CD4-positive, alpha-beta T cell treated with Interleukin-17A for 4 hours (primary cell): Measurements from ENCODE around the gene CHAT.

Source experiments
- DNase-seq: peaks from one replicate; pipeline ENCODE4 v3.0.0-alpha.2; 2020; ENCODE audit warnings: mixed read lengths

Gene CHAT

DNA sequence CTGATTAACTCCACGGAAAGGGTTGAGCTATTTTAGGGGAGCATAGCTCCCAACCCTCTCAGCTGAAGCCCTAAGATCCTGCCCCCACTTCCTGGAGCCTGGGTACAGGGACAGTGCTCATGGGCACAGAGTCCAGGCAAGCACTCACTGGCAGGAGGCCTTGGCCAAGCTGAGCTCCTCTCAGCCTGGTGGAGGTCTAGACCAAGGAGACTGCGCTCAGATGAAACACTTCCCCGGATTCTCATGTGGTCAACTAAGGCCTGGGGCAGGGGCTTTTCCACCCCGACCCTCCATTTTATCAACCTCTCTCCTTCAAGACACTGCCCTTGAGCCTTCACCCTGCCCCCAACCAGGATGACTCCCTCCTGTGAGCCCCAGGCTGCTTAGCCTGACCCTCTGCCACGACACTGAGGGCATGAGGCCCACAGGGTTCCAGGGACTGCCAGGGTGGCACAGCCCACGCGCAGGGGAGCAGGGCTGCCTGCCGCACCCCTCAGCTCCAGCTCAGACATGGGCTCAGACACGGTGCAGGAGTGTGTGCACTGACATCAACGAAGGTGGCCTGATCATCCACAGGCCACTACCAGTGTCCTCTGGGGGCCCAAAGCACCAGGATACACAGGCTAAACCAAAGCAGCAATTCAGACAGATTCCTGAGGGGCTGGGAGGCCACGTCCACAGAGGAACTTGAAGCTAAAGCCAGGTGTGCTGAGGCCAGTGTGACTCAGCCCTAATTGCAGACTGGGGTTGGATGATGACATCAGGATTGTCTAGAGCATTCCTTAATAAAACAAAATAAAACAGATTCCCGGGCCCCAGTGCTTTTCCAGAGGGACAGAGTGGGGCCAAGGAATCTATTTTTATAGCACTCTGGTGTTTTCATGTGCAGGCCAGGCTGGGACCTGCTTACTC is 18.8 kb downstream of the CHAT start:
- DNase-seq = no peak

GRCh38 chr10:49633327-49634068 is 19.7 kb downstream of the CHAT start:
- DNase-seq = no peak

- DNase-seq = no peak
Measured at GRCh38 chr10:49634069-49634660, 20.3 kb downstream of the CHAT start.

DNA sequence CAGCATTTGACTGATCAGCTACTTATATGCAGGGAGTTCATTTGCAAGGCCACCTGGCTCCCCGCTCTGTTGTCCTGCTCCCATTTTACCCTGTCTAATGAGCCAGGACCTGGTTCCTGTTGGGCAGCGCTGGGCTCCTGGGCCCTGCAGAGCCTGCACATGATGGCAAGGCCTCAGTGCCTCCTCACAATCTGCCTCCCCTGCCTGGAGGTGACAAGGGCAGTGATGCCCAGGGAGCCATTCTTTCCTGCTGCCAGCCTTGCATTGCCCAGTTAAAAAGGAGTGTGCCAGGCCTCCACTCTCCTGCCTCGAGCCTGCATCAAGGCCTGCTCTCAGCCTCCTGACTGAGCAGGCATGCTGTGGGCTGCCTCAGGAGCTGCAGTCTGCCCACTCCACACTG is 28.5 kb downstream of the CHAT start:
- DNase-seq = no peak

- DNase-seq = no peak
Measured at GRCh38 chr10:49643241-49644034, 29.6 kb downstream of the CHAT start.

DNA sequence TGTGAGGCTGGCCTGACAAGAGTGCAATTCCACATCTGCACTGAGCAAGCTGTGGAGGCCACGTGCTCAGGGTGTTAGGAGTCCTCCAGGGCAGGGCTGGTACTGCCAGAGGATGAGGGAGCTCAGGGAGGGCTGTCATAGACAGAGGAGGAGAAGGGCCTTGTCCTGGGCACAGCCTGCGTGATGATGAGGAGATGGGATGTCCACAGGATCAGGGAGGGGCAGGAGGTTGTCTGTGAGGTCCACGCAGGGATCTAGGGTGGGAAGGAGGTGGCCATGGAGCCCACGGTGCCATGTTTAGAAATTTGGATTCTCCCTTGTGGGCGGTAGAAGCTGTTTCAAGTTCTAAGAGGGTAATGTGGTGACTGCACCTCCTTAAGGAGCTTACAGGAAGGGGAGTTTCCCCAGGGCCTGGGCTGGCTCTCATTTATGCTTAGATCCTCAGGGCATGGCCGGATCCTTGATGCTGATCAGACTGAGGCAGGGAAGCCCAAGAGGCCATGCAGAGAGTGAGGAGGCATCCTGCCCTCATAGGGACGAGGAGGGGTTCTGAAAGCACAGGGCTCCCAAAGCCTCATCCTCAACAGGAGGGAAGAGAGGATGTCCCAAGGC is 30.3 kb downstream of the CHAT start:
- DNase-seq = no peak

- DNase-seq = no peak
Measured at GRCh38 chr10:49645417-49645816, 31.6 kb downstream of the CHAT start.

DNA sequence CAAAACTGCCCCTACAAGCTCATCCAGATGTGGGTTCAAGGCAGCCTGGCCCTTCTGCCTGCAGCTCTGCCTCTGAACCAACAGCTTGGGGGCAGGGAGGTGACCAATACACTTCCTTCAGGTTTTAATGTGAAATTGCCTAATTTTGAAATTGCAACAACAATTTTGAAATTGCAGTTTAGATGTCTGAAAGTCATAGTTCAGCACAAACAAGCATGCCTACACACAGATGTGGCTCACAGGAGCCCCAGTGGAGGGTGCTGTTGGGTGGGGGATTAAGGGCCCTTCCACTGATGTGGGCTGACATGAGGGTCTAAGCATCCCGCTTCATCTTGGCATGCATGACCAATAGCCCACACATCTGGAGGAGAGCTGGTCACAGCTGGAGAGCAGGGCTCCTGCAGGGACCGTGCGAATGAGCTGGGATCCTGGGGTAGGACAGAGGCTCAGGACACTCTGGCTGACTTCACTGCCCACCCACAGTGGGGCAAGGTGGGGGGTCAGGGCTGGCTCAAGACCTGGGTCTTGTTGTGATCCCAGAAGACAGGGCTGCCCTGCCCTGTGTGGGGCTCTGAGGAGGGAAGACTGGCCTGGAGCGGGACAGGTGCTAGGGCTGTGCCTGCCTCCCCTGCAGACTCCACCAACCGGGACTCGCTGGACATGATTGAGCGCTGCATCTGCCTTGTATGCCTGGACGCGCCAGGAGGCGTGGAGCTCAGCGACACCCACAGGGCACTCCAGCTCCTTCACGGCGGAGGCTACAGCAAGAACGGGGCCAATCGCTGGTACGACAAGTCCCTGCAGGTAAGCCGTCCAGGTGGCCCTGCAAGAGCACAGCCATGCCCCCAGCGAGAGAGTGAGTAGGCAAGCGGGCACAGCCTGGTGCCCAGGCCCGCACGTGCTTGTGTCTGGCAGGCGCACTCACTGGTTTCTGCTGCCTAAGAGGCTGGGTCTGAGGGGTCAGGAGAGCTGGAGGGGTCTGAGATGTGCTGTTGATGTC is 32.3 kb downstream of the CHAT start:
- no peak for DNase-seq

DNA sequence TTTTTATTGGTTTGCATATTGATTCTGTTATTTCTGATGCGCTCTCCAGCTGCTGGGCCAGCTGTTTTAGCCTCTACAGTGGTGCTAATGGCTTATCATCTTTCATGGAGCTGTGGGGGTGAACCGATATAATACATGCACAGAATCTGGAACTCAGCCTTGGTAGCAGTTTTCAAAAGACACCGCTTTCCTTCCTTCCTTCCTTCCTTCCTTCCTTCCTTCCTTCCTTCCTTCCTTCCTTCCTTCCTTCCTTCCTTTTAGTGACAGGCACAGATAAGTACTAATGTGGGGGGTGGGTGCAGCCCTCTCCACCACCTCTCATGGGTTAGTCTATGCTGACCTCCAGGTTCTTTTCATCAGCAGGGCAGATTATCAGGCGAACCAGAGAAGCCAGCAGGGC is 33.7 kb downstream of the CHAT start:
- no peak for DNase-seq

GRCh38 chr10:49647985-49648795 is 34.4 kb downstream of the CHAT start:
- no peak for DNase-seq

DNA sequence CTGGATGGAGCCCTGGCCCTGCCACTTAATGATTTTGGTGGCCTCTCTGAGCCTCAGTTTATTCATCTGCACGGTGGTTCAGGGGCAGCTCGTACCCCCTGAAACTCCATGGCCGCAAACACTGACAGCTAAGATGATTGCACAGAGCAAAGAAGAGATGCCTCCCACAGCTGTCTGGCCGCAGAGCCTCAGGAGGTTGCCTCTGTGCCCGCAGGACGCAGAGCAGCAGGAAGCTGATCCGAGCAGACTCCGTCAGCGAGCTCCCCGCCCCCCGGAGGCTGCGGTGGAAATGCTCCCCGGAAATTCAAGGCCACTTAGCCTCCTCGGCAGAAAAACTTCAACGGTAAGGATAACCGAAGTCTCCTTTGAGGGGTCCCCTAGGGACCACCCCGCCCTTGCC is 35.5 kb downstream of the CHAT start:
- no peak for DNase-seq

DNA sequence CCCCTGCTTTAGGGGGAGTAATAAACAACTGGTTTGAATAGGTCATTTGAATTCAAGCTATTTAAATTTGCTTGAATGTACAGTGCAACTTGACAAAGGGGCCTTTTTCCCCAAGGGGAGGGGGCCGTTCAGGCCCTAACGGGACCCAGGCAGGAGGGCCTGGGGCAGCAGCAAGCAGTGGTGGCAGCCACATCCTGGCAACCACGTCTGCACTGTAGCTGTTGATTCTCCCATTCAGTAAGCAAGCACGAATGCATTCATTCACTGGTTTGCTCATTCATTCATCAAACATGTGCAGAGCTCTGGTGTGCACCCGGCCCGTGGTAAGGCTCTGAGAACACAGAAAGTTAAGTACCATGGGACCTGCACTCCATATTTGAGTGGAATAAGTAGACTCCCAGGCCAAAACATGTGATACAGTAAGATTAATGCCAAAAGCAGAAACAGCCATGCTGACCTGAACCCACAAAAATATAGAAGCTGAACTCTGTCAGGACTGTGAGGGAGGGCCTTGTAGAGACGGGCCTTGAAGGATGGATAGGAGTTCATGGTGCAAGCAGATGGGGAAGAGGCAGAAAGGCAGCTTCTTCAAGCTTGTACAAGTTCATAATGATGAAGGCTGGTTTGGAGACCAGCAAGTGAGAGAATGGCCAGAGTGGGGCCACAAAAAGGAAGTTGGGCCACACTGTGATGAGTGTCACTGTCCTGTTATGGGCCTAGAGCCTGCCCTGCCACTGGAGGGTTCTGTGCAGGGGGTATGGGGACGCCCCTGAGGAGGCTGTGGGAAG is 36.3 kb downstream of the CHAT start:
- DNase-seq = no peak

DNA sequence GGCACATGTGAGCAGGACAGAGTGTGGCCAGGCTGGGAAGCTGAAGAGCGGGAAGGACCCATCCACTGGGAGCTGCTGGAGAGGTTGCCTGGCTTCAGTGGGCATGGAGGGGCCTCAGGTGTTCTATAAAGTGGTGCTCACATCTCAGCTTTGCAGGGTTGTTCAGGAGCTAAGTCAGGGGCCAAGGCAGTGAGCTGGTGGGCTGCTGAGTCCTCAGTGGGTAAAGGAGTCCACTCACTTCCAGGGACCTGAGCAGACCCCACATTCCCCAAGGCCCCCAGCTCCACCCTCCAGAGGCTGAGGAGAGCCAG is 36.8 kb downstream of the CHAT start:
- no peak for DNase-seq

- no peak for DNase-seq
Measured at GRCh38 chr10:49651039-49651835, 37.4 kb downstream of the CHAT start.

DNA sequence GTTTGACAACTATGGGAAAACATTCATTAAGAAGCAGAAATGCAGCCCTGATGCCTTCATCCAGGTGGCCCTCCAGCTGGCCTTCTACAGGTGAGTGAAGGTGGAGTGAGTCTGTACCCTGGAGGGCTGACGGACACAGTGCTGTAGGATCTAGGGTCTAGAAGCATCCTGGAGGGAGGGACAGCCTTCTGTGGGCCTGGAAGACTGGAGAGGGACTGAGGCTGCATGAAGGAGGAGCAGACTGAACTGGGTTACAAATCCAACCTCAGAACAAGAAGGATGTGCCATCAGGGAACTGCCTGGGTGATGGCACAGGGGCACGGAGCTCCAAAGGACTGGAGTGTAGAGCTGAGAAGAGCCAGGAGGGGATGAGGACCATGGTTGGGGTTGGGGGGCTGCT is 38.1 kb downstream of the CHAT start:
- DNase-seq = no peak

- no peak for DNase-seq
Measured at GRCh38 chr10:49652421-49653272, 38.8 kb downstream of the CHAT start.

DNA sequence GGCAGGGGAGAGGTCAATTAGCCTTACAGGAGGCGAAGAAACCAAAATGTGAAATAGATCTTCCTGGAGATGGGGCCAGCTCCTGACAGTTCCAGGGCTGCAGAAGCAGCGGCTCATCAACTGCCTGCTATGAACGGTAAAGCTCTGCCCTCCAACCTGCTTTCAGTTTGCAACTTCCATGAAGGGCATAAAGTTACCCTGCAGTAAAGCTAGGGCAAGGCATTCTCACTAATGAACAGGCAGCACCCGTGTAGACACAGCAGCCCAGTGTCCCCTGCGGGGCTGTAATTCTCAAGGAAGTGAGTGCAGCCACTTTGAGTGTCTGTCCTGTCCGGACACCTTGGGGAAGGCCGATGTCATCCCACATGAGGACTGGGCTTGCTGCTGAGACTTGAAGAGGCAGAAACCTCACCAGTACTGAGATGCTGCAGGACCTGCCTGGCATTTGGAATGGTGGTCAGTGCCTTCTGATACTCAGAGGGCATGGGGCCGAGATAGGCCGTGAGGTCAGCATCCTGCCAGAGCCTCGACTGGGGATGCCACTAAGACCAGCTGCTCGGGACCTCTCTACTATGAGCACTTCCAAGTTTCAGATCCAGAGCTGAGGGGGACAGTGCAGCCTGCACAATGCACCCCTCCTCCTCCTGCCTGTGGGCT is 39.6 kb downstream of the CHAT start:
- DNase-seq = no peak
